RWPE1 (cell line): ENCODE data around the gene EML5.
"Not testable (repeated sequence)": the region's sequence is repeated elsewhere in the genome, so short reads cannot be mapped to it uniquely, and the experiment has no call there.

Source experiments
- CTCF ChIA-PET: fragments of 350-600 bp; sonication (Branson Sonifier 250); formaldehyde crosslinking; extraction: SDS; loops from one replicate; lab custom pipeline; 2021; lab: Yijun Ruan, JAX
- POLR2A ChIA-PET: fragments of 400-600 bp; formaldehyde crosslinking; extraction: SDS; loops from one replicate; lab custom pipeline; 2020; ENCODE audit warnings: antibody characterized with exemption; ENCODE audit not compliant: low non-redundant PET; lab: Yijun Ruan, JAX
- DNase-seq: peaks from one replicate; pipeline ENCODE4 v3.0.0; 2012; ENCODE audit warnings: low spot score
- H3K27ac ChIP-seq: fragments of 450-650 bp; 2 replicates; pipeline ENCODE4 v1.5.1; 2017
- CTCF ChIP-seq: fragments of 450-650 bp; conservative IDR thresholded peaks from 2 replicates; pipeline ENCODE4 v1.5.1; 2017; ENCODE audit warnings: low read depth, mild to moderate bottlenecking

EML5 gene

GRCh38 chr14:88825078-88825458 is 32.3 kb upstream of the EML5 start:
- peak overlapping the region; percentile 82 for H3K27ac ChIP-seq
- CTCF ChIA-PET, result interaction anchor here (0.9 kb wide), 1 partner anchor 143 kb away, joined by 3 read pairs; no protein-coding TSS in a partner anchor
- POLR2A ChIA-PET, result interaction anchor here (0.6 to 0.7 kb wide), 2 partner anchors 14 to 94 kb away, joined by 3 read pairs; no protein-coding TSS in a partner anchor
- DNase-seq, result peak; percentile 12
- TF ChIP-seq CTCF, result no peak

- POLR2A ChIA-PET, result interaction anchor here (0.6 kb wide), 1 partner anchor 15 kb away, joined by 3 read pairs; no protein-coding TSS in a partner anchor
Observed at GRCh38 chr14:88824314-88825077, 31.7 kb upstream of the EML5 start, which contains the start of gene TTC8. Gene TTC8 (plus strand): TSS chr14:88824651. CDS start chr14:88824708, 57 bp downstream.

GRCh38 chr14:88823968-88824313 is 31.2 kb upstream of the EML5 start:
- POLR2A ChIA-PET, result no interaction called here
- TF ChIP-seq CTCF, result no peak
- CTCF ChIA-PET, result interaction anchor here (0.9 kb wide), 1 partner anchor 25 kb away, joined by 3 read pairs; no protein-coding TSS in a partner anchor
- no peak for DNase-seq
- H3K27ac ChIP-seq, result peak overlapping the region; percentile 82

More at GRCh38 chr14:88824314-88825077, 31.7 kb upstream of the EML5 start, which contains the start of gene TTC8:
- CTCF ChIA-PET, result interaction anchor here (0.9 kb wide), 2 partner anchors 26 to 142 kb away, joined by 3 read pairs; no protein-coding TSS in a partner anchor
- DNase-seq, result peak; percentile 90
- H3K27ac ChIP-seq, result peak within 1 kb of the TSS; percentile 82
- TF ChIP-seq CTCF, result no peak

GRCh38 chr14:88821888-88822287 is 29.1 kb upstream of the EML5 start:
- no peak for DNase-seq
- ChIA-PET CTCF (no interaction called here), POLR2A (no interaction called here)
- H3K27ac ChIP-seq, result no peak overlapping the region
- no peak for TF ChIP-seq CTCF

- POLR2A ChIA-PET, result no interaction called here
- CTCF ChIA-PET, result no interaction called here
- no peak for TF ChIP-seq CTCF
- no peak overlapping the region for H3K27ac ChIP-seq
- DNase-seq, result no peak
Observed at GRCh38 chr14:88821378-88821777, 28.6 kb upstream of the EML5 start.

- DNase-seq, H3K27ac ChIP-seq, CTCF ChIA-PET, POLR2A ChIA-PET: not testable (repeated sequence)
Observed at GRCh38 chr14:88819674-88820073, 26.9 kb upstream of the EML5 start.

- no peak for TF ChIP-seq CTCF
- H3K27ac ChIP-seq, result no peak overlapping the region
- DNase-seq, result no peak
- CTCF ChIA-PET, result no interaction called here
- POLR2A ChIA-PET, result no interaction called here
Observed at GRCh38 chr14:88818018-88818417, 25.3 kb upstream of the EML5 start.
